NB4 (cell line): ENCODE results near the gene AMHR2.
A peak's percentile ranks its signal among the peaks of the same experiment; 100 is the strongest.

Source experiments
- DNase-seq: peaks from one replicate; pipeline ENCODE4 v3.0.0; 2010; ENCODE audit warnings: low read depth
- H3K4me3 ChIP-seq: one replicate; pipeline ENCODE4 v1.5.1; 2011; ENCODE audit warnings: mild to moderate bottlenecking, low read depth, low read length, moderate library complexity
- MYC ChIP-seq: IDR thresholded peaks from 2 replicates; pipeline ENCODE4 v1.6.1; 2011; ENCODE audit warnings: low read depth, low read length
- POLR2A ChIP-seq: IDR thresholded peaks from 2 replicates; pipeline ENCODE4 v1.6.1; 2011; ENCODE audit warnings: mild to moderate bottlenecking; ENCODE audit not compliant: insufficient read length; ENCODE audit errors: extremely low read depth
- TF ChIP-seq, protein P1 (sequence below): IDR thresholded peaks from one replicate; pipeline ENCODE4 v1.5.1; 2012; ENCODE audit warnings: low read depth, low read length
- TF ChIP-seq, protein P2 (sequence below): IDR thresholded peaks from 2 replicates; pipeline ENCODE4 v1.6.1; 2011; ENCODE audit warnings: low read depth, low read length

AMHR2 gene

DNA sequence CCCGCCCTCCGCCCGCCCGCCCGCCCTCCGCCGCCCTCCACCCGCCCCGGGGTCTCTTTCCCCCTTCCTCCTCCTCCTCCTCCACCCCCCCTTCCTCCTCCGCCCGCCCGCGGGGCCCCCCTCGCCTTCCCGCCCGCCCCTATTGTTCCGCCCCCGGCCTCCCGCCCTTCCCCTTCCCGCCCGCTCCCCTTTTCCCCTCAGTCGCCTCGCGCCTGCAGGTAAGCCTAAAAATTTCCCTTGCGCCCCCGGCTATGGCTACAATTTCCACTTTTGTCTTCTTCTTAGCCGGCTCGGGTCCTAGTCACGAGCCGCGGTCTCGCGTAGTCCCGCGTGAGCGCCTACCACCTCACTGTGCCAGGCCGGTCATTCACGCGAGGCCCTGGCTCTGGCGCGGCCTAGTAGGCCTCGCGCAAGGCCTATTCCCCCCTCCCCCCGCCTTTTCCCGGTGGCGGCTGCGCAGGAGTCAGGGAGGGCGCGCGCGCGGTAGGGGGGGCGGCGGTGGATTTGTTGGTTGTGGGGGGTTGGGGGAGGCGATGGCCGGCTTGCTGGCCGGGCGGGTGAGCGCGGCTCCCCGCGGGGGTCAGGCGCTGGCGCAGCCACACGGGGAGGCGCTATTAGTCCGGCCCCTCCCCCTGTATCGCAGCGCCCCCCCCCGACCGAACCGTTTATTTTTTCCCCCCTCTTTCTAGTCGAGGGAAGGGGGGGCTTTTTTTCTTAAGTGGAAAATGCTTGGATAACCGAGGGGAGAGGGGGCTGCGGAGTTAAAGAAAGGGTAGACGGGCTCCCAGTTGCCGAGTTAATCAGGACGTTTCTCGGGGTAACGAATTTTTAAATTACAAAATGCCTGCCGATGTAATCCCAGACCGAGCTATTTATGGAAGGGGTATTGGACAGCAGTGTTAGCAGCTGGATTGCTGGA, 28.8 kb downstream of the AMHR2 start:
- DNase-seq = peak; percentile 94
- peak overlapping the region; percentile 85 for H3K4me3 ChIP-seq
- TF ChIP-seq, protein P1, sequence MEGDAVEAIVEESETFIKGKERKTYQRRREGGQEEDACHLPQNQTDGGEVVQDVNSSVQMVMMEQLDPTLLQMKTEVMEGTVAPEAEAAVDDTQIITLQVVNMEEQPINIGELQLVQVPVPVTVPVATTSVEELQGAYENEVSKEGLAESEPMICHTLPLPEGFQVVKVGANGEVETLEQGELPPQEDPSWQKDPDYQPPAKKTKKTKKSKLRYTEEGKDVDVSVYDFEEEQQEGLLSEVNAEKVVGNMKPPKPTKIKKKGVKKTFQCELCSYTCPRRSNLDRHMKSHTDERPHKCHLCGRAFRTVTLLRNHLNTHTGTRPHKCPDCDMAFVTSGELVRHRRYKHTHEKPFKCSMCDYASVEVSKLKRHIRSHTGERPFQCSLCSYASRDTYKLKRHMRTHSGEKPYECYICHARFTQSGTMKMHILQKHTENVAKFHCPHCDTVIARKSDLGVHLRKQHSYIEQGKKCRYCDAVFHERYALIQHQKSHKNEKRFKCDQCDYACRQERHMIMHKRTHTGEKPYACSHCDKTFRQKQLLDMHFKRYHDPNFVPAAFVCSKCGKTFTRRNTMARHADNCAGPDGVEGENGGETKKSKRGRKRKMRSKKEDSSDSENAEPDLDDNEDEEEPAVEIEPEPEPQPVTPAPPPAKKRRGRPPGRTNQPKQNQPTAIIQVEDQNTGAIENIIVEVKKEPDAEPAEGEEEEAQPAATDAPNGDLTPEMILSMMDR = peak; percentile 25
- TF ChIP-seq, protein P2, sequence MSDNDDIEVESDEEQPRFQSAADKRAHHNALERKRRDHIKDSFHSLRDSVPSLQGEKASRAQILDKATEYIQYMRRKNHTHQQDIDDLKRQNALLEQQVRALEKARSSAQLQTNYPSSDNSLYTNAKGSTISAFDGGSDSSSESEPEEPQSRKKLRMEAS = no peak
- no peak for TF ChIP-seq POLR2A

- H3K4me3 ChIP-seq = peak overlapping the region; percentile 85
- TF ChIP-seq, protein P1 = no peak
- no peak for TF ChIP-seq MYC
- TF ChIP-seq, protein P2 = no peak
- no peak for TF ChIP-seq POLR2A
- no peak for DNase-seq
Observed at GRCh38 chr12:53453953-53454640, 30.4 kb downstream of the AMHR2 start.

- H3K4me3 ChIP-seq = peak overlapping the region; percentile 85
- no peak for DNase-seq
- TF ChIP-seq POLR2A = no peak
- TF ChIP-seq, protein P1 = no peak
- TF ChIP-seq MYC = no peak
- TF ChIP-seq, protein P2 = no peak
Observed at GRCh38 chr12:53454707-53455106, 31.1 kb downstream of the AMHR2 start.

- TF ChIP-seq, protein P1 = no peak
- TF ChIP-seq MYC = no peak
- TF ChIP-seq, protein P2 = no peak
- no peak for TF ChIP-seq POLR2A
- no peak for DNase-seq
- no peak overlapping the region for H3K4me3 ChIP-seq
Observed at GRCh38 chr12:53456654-53457366, 33.2 kb downstream of the AMHR2 start.

DNA sequence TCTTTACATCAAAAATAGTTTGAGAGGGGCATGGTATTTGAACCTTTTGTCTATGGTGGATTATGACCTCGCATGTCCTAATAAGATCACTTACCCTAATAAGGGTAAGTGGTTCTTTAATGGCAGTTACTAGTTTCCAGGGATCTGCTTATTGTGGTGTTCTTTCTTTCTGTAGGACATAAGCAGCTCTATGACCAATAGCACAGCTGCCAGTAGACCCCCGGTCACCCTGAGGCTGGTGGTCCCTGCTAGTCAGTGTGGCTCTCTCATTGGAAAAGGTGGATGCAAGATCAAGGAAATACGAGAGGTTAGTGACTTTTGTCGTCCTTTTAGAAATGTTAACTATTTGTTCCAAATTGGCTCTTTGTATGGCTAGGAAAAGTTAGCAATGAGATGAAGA, 35.4 kb downstream of the AMHR2 start:
- no peak overlapping the region for H3K4me3 ChIP-seq
- DNase-seq = no peak
- TF ChIP-seq, protein P1 = no peak
- TF ChIP-seq POLR2A = no peak
- TF ChIP-seq MYC = no peak
- TF ChIP-seq, protein P2 = no peak
